Neural cell (in vitro differentiated cells): ENCODE data around the gene PNPLA7.

ENCODE experiments used
- EP300 ChIP-seq: fragments of 450-650 bp; conservative IDR thresholded peaks from 2 replicates; pipeline ENCODE4 v1.6.1; 2014; ENCODE audit warnings: antibody characterized with exemption, mild to moderate bottlenecking, moderate library complexity; ENCODE audit not compliant: poor library complexity, severe bottlenecking
- EZH2 ChIP-seq: fragments of 200-600, 300-800 bp; shearing (Covaris generic), sonication (generic); IDR thresholded peaks from 2 replicates; pipeline ENCODE4 v1.6.1; 2014; ENCODE audit warnings: antibody characterized with exemption, low read length, borderline replicate concordance, mild to moderate bottlenecking; ENCODE audit not compliant: insufficient read depth, poor library complexity, severe bottlenecking

DNA sequence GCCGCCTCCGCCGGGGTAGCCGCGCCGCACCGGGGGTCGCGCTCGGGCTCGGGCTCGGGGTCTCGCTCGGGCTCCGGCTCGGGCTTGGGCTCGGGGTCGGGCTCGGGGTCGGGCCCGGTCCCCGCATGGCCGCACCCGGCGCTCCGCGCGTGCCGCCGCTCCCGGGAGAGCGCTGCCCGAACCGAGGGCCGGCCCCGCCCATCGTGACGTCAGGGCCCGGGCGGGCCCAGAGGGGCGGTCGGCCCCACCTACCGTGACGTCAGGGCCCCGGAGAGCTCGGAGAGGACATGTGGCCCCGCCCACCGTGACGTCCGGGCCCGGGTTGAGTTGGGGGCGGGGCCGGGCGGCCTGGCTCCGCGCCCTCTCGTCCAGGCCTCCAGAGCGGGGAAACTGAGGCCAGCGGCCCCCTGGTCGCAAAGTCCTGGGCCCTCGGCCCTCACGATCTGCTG lies 91.0 kb downstream of the PNPLA7 start, which contains the start of gene NSMF:
- TF ChIP-seq EP300, result peak; percentile 37
- TF ChIP-seq EZH2, result no peak
